HG03045 (cell line): ENCODE results near the gene ACTR6.

Experiments
- ATAC-seq: cut with Tn5 transposase; IDR thresholded peaks from one replicate; pipeline ENCODE4 v1.9.1; 2021; ENCODE audit warnings: mild to moderate bottlenecking, moderate library complexity; ENCODE audit not compliant: unreplicated experiment

The ACTR6 gene

DNA sequence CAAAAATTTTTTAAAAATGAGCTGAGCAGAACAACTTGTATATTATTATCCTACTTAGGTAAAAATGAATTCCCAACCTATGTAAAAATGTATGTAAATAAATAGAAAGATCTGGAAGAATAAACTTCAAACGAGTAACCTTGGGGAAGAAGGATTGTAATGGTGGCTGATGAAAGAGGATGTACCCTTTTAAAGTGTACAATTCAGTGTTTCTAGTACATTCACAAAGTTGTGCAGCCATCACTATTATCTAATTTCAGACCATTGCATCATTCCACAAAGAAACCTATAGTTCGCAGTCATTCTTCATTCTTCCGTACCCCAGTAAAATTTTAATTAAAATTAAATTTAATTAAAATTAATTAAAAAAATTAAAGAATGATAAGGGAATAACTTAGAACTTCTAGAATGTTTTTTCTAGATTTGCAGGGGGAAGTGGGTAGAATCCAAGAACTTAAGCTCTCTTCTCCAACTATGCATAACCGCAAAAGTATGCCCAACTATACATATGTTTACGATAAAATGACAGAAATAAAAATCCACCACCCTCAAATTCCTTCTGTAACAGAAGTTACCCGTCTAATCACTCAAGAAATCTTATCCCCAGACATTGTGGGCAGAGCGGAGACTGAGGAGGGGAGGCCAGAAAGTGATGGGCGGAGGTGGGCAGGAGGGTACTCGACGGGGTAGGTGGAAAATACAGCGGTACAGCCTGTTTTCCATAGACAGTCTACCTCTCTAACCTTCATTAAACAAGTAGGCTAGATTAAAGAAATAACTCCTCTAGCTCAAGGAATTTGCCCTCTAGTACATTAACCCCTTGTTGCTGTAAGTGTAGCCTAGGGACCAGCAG lies 65.3 kb downstream of the ACTR6 start:
- ATAC-seq = no peak

DNA sequence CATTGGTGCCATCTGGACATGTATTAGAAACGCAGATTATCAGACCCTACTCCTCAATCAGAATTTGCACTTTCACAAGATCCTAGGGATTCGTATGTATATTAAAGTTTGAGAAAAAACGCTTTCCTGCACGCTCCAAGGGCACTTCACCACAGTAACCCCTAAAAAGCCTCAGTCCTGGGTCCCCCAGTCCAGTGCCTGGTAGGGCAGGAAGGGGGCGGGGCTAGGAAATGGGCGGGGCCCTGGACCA lies 65.9 kb downstream of the ACTR6 start:
- ATAC-seq = peak; percentile 82

DNA sequence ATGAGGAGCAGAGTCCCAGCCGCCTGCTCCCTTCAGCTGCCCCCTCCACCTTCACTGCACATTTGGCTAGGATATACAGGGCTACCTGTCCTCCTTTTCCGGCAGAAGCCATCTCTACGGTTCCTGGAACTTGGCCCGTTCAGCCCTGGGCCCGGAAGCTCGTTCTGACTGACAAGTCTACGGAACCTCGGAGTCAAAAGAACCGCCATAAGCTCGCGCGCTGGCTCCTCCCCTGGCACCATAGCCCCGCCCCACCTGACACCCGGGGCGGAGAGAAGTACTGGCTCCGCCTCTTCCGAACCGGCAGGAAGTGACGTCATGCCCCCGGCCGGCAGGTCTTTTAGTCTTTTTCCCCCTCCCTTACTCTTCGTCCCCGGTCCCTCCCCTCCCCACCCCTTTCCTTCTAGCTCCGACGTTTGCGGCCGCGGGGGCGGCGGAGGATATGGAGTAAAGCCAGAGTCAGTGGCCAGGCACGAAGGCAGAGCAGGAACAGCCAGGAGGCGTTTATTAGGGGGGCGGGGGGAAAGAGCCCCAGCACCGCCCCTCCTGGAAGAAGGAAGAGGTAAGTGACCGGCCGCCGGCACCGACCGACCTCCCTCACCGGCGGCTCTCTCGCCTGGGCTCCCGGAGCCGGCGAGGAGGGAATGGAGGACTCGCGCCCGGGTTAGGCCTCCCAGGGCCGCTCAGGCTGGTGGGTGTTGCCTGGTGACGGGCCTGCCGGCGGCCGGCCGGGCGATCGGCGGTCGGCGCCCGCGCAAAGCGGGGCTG lies 66.4 kb downstream of the ACTR6 start, which contains the start of the genes DEPDC4 and SCYL2:
Gene DEPDC4 (minus strand): TSS at position 245 of the 768 bp plus-strand sequence. CDS start 3 bp downstream, at position 242.
Gene SCYL2 (plus strand): TSS at position 343 of the 768 bp plus-strand sequence. CDS start 15,794 bp downstream, outside the sequence.
- peak; percentile 94 for ATAC-seq

DNA sequence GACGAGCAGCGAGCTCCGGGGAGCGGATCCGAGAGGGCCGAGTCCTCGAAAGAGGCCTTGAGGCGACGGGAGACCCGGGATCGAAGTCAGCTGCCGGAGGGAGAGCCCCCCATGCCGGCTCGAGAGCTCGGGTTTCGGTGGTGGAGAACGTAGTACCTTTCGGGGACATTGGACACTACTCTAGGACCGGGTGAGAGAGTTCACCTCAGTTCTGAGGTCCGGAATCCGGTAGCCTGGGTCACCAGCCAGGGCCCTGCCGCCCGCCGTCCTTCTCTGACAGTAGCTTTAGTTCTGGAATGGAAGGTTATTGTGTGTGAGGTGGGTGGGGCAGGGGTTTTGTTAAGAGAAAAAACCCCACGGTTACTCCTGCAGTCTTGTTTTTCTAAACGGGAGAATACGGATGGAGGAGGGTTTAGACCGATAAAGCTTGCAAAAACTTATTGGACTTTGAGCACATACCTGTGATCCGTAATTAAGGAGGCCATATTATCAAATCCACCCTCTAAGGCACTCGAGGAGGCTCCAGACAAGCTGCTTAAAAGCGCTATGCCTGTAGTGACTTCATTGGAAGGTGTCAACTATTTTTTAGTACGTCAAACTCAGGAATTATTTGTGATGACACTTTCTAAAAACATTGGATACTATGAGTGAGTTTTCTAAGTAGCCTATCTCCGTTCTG lies 67.1 kb downstream of the ACTR6 start:
- peak; percentile 26 for ATAC-seq

GRCh38 chr12:100268835-100269564 lies 68.4 kb downstream of the ACTR6 start:
- no peak for ATAC-seq

GRCh38 chr12:100273782-100274181 lies 73.2 kb downstream of the ACTR6 start:
- no peak for ATAC-seq
